OCI-M2 (cell line): Measurements from ENCODE around the gene PRRX1.

Source experiments
- DNase-seq: peaks from one replicate; lab custom pipeline; 2025; ENCODE audit not compliant: unreplicated experiment; lab: John Stamatoyannopoulos, UW

The PRRX1 gene

GRCh38 chr1:170686291-170686690 is 22.4 kb downstream of the PRRX1 start:
- DNase-seq, result no peak

DNA sequence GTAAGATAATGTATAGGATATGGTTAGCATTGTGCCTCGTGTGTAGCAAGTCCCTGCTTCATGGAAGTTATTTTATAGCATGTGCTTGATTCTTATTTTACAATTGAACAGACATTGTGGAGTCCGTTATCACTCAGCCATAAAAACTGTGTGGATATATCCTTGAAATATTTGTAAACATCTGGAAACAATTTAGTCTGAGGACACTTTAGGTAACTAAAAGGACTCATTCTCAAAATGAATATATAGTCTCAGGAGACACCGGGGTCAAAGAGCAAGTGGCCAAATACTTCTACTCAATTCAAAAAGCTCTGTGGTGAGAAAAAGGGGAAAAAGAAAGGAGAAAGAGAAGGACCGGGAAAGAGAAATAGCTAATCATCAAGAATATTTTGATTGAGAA is 23.7 kb downstream of the PRRX1 start:
- DNase-seq, result no peak

- no peak for DNase-seq
Observed at GRCh38 chr1:170691258-170691657, 27.3 kb downstream of the PRRX1 start.

DNA sequence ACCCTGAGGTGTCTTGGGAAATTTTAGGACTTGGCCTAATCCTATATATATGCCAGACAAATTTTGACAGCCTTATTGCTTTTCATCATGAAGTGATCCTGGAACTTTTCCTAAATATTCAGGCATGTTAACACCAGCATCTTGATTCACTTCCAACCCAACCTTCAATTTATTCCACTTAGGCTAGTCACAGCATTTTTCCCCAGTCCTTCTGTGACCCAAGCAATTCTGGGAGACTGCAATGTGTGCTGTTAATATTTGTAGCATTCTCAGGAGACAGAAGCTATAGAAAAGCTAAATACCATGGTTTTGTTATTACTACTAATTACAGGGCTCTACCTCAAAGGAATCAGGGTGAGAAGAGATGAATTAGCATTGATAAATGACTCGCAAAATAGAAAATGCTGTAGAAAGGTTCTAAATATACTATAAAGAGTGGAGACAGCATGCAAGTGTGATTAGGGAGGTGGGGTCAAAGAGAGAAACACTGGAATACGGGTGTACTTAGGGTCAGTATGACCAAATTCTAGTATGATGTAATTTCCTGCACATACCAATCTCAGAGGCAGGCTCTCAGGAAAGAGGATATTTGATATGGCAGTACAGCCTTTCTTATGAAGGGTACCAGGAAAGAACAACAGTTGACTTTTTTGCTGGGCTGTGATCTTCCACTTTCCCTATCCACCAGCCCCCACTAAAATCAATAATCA is 29.1 kb downstream of the PRRX1 start:
- DNase-seq, result no peak

DNA sequence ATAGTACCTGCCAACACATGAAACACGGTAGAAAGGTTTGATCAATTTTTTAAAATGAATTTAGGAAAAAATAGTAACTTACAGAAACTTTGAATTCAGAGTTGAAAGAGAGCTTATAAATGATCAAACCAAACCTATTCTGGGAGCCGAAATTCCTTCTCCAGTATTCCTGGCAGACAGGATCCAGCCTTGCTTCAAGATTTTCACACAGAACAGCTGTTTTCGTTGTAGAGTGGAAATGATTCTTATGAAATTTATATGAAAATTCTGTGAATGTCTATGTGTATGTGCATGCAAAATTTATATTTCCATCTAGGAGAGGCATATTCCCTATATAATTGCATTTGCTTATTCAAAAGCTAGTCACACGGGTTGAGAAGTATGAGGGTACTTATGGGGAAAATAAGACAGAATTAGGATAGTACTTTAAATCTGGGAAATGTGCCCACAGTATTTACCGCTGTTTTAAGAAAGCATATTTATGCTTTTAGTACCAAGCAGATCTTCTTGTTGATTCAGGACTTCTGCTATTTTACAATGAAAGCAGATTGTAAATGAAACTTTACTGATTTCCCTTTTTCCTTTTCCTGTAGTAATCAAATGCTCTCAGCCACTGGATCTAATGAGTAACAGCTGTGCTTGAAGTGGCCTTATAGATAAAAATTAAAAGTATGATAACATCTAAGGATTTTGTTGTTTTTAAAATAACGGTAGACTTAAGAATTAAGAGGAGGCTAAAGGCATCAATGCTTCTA is 30.4 kb downstream of the PRRX1 start:
- no peak for DNase-seq

- DNase-seq, result no peak
Observed at GRCh38 chr1:170695955-170696590, 32.1 kb downstream of the PRRX1 start.

DNA sequence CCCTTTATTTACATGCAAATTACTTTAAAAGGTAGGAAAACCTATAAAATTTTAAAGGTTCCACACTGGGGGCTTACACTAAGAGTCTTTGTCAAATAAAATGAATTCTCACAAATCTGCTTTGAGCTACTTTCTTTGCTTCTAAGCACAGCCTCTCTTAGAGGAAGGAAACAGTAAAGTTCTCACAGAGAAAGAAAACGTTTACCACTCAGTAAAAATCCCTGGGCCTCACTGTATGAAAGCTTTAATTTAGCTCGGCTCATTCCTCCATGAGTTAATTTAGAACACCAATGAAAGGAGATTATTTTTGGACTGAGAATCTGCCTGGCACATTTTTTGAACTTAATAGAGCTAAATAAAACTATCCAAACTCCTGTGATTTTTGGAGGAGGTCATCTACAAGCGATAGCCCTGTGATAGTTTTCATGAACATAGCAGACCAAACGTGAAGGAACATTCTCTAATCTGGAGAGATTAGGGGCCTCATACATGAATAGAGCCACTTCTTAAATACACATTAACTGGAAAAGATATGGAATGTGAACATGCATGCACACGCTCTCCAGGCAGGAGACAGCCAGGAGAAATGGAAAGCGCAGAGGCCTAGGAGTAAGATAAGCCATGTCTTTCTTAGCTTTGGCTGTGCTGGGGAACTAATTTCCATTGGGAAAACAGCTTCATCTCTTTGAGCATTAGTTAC is 32.8 kb downstream of the PRRX1 start:
- no peak for DNase-seq

- DNase-seq, result no peak
Observed at GRCh38 chr1:170697316-170697715, 33.4 kb downstream of the PRRX1 start.

- no peak for DNase-seq
Observed at GRCh38 chr1:170698301-170699275, 34.7 kb downstream of the PRRX1 start.

- no peak for DNase-seq
Observed at GRCh38 chr1:170699696-170700095, 35.8 kb downstream of the PRRX1 start.

- DNase-seq, result no peak
Observed at GRCh38 chr1:170700842-170701615, 37.1 kb downstream of the PRRX1 start.

- DNase-seq, result no peak
Observed at GRCh38 chr1:170701962-170702361, 38.0 kb downstream of the PRRX1 start.

DNA sequence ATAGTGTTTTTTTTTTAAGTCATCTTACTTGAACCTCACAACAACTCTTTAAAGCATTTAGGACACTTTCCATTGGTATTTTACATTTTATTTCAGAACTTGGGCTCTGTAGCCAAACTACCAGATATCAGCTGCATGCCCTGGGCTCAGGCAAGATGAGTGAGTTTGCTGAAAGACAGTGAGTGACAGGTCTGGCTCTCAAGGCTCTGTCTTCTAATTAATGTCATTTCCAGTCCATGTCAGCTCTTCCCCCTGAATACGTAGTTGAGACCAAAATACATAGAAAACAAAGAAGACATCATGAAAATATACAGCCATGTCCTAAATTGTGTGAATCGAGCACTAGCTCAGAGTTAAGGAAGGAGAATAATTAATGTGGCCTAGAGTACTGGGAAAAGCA is 39.7 kb downstream of the PRRX1 start:
- DNase-seq, result no peak

- DNase-seq, result no peak
Observed at GRCh38 chr1:170704256-170704655, 40.3 kb downstream of the PRRX1 start.

- DNase-seq, result no peak
Observed at GRCh38 chr1:170705981-170706380, 42.0 kb downstream of the PRRX1 start.

GRCh38 chr1:170707117-170707516 is 43.2 kb downstream of the PRRX1 start:
- no peak for DNase-seq

GRCh38 chr1:170707959-170708655 is 44.2 kb downstream of the PRRX1 start:
- DNase-seq, result no peak

- DNase-seq, result no peak
Observed at GRCh38 chr1:170711682-170712081, 47.8 kb downstream of the PRRX1 start.

DNA sequence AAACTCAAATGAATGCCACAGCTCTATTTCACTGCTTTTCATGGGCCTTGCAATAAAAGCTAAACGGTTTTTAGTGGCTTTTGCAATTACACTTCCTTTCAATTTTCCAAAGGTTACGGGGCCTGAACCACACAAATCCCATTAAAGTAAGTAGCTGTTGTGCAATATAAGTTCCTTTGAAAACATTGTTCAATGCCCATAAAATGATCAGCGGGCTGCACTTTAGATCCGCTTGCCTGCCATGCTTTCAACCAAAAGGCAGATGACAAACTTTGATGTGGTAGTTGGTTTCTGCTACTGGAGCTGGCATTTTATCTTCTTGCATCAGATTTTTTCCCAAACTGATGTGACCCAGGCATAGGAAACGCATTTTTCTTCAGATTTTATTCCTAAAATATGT is 50.2 kb downstream of the PRRX1 start:
- DNase-seq, result no peak
